ENCODE measurements around the gene LRRC8D.

LRRC8D gene

GRCh38 chr1:89934461-89934860, 113.6 kb downstream of the LRRC8D start:
- no peak overlapping the region for H3K4me3 ChIP-seq (ENCODE audit: low read depth, low read length)
- no peak for TF ChIP-seq CTCF (IDR thresholded peaks at IDR 0.05; ENCODE audit: borderline replicate concordance, insufficient read depth, low read depth, low read length)

- no peak for TF ChIP-seq CTCF (IDR thresholded peaks at IDR 0.05; ENCODE audit: borderline replicate concordance, insufficient read depth, low read depth, low read length)
Observed at GRCh38 chr1:89935235-89935634, 114.4 kb downstream of the LRRC8D start.

GRCh38 chr1:89936694-89937093, 115.9 kb downstream of the LRRC8D start:
- no peak for TF ChIP-seq CTCF (IDR thresholded peaks at IDR 0.05; ENCODE audit: borderline replicate concordance, insufficient read depth, low read depth, low read length)
- H3K4me3 ChIP-seq (ENCODE audit: low read depth, low read length) = no peak overlapping the region

More at GRCh38 chr1:89935235-89935634, 114.4 kb downstream of the LRRC8D start:
- H3K4me3 ChIP-seq (ENCODE audit: low read depth, low read length) = no peak overlapping the region

GRCh38 chr1:89938171-89939055, 117.6 kb downstream of the LRRC8D start:
- H3K4me3 ChIP-seq (ENCODE audit: low read depth, low read length) = no peak overlapping the region
- no peak for TF ChIP-seq CTCF (IDR thresholded peaks at IDR 0.05; ENCODE audit: borderline replicate concordance, insufficient read depth, low read depth, low read length)

- no peak overlapping the region for H3K4me3 ChIP-seq (ENCODE audit: low read depth, low read length)
- TF ChIP-seq CTCF (IDR thresholded peaks at IDR 0.05; ENCODE audit: borderline replicate concordance, insufficient read depth, low read depth, low read length) = no peak
Observed at GRCh38 chr1:89939059-89939570, 118.3 kb downstream of the LRRC8D start.

- no peak for TF ChIP-seq CTCF (IDR thresholded peaks at IDR 0.05; ENCODE audit: borderline replicate concordance, insufficient read depth, low read depth, low read length)
- H3K4me3 ChIP-seq (ENCODE audit: low read depth, low read length) = no peak overlapping the region
Observed at GRCh38 chr1:89939693-89940438, 119.0 kb downstream of the LRRC8D start.

Measured in GM12875 (cell line).